ENCODE data around the gene CNN3.

The CNN3 gene

DNA sequence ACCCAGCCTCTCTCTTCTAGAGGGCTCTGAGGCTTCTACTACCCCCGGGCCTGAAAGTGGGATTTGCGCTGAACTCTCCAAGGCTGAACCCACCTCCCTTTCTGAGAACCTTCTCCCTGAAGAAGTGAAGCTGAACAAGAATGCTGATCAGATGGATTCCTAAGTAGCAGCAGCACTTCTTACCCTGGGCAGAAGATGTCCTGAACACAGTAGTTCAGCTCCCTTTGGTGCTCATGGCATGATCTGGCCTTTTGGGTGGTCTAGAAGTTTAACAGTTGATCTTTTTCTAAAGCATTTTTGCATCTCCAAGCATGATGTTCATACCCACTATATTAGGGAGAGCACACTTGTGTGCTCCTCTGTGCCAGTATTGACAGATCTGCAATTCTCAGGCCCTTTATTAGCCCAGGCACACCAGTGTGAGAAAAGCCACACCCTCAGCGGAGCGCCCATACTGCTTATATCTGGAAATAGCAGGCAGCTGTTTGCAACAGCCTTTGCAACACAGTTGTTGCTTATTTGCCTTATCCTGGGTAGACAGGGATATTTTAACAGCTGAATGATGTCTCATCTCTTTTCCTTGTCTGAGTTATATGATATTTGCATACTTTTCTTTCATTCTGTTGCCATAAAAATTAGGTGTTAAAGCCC lies 34.2 kb downstream of the CNN3 start:
- no peak for DNase-seq (ENCODE audit: insufficient read length, low spot score)
- no peak for FAIRE-seq

DNA sequence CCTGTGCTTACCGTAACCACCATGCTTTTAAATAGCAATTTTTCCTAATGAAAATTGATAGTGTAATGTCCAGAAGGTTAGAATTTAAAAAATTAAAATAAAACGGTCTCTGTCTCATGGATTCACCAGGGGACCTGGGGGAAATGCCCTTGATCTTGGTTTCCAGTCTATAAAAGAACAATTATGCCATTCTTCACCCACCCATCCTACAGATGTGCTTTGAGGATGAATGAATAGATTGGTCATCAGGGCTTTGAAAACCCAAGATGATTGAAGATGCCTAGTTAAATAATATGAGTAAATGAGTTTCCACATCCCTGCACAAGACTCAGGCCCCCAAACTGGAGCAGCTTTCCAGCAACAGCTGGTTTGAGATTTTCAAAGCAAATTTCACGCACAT lies 38.7 kb downstream of the CNN3 start:
- DNase-seq (ENCODE audit: insufficient read length, low spot score) (no peak), FAIRE-seq (no peak)

DNA sequence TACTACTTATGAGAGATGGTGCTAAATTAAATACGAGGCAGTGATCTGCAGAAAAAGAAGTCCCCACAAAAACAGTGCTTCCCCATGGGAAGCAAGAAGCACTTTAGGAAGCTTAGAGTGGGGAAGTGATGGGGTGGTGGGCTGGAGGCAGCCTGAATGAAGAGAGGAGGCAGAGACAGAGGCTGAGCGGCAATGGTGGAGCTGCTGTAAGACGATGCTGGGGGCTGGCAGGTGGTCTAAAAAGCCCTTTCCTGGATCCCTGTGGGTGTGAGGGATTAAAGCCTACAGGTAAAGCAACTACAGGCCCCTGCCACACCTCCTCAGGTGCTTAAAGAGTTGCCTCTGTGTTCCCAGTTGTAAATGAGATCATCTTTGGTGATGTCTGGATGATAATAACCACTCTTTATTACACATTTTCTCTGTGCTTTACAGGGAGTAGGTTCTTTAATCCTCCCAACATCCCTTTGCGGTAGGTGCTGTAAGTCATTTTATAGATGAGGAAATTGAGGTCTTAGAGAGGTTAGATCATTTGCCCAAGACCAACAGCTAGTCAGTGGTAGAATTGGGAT lies 39.2 kb downstream of the CNN3 start:
- no peak for DNase-seq (ENCODE audit: insufficient read length, low spot score)
- FAIRE-seq: no peak

DNA sequence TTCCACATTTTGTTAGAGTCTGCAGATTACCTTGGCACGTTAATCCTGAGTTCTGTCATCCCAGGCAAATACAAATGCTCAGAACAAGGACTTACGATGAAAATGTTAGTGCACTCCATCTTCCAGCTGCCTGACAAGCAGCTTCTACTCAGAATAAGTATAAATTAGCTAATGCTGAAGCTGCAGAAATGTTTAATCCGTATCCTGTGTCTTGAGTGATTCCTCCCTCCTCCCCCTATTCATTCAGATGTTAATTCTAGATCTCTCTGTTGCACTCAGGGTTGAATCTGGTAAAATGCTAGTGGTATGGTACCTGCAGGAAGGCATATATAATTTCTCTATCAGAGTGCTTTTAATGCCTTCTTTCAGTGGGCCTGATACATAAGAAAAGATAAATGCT lies 39.8 kb downstream of the CNN3 start:
- FAIRE-seq: no peak
- no peak for DNase-seq (ENCODE audit: insufficient read length, low spot score)

DNA sequence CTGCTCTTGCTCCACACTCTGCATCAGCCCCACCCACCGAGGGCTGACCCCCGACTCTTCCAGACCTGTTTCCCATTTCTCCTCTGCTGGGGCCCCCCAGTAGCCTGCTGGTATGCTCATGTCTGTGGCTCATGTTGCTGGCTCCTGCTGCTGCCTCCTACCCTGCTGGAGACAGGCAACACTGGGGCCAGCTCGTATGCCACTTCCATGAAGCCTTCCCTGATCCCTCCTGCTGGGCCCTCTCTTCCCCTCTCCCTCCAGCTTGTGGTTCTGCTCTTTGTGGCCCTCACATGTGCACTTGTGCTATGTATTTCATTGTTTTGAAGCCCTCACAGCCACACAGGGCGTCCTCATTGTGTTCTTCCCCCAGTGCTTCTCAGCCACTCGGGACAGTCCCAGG lies 40.5 kb downstream of the CNN3 start:
- FAIRE-seq: no peak
- DNase-seq (ENCODE audit: insufficient read length, low spot score): no peak

DNA sequence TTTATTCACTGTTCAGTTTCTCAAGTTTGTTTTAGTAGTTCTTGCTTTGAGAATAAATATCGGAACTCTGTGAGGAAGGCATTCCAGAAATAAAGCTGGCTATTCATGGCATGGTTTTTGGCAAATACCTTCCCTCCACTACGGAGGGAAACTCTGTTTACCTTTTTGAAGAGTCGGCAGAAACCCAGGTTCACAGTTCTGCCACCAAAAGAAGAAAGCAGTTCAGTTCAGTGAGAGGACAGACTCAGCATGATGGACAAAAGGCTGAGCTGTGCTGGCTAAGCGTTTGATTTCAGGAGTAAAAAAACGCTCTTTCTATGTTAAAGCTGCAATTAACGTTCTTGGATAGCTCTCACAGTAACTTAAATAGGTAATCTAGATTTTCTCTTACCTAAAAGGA lies 42.4 kb downstream of the CNN3 start:
- DNase-seq (ENCODE audit: insufficient read length, low spot score) (no peak), FAIRE-seq (no peak)

DNA sequence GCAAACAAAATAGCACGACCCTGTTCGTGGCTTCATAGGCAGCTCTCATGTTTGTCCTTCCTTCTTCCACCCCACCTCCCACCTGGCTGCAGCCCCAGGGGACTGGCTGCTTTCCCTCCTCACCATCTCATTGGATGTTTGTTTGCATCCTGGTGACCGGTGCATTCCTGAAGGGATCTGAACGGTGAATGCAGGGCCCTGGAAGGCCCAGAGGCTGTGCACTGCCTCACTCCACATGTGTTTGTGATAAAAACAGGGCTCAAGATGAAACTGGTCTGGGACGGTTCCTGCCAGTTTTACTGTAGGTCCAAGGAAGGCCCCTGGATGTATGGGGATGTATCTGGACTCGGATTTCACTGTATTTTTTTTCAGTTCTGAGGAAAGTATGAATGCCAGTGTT lies 42.8 kb downstream of the CNN3 start:
- DNase-seq (ENCODE audit: insufficient read length, low spot score): no peak
- no peak for FAIRE-seq

DNA sequence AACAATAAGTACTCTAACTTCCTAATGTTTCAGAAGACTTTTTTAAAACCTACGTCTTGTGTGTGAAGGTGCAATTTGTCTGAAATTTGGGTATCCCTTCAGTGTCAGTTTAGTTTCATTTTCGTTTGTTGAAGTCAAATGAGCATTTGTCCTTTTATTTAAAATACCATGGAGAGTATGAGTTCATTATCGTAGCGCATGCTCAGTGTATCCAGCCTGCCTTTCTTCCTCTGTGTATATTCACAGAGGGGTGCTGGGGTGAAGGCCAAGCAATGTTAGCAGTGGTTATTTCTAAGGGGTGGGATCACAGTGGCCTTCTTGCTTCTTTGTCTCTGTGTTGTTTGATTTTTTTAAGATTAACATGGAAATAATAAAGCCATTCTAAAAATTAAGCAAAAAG lies 43.2 kb downstream of the CNN3 start:
- DNase-seq (ENCODE audit: insufficient read length, low spot score) (no peak), FAIRE-seq (no peak)

DNA sequence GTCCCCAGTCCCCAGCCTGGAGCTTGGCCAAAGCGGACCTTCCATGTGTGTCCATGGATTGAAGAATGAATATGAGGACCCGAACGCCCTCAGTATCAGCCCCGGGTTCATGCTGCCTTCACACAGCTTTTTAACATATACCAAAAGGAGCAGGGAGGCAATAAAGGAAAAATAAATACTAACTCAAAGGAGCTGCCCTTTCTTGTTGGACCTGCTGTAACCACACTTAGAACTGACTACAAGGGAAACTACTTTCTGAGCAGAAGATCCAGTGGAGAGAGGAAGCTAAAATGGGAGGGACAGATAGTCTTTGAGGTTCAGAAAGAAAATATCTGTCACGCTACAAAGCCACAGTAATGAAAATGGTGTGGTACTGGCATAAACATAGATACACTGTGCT lies 48.6 kb downstream of the CNN3 start:
- FAIRE-seq: no peak
- DNase-seq (ENCODE audit: insufficient read length, low spot score): no peak

DNA sequence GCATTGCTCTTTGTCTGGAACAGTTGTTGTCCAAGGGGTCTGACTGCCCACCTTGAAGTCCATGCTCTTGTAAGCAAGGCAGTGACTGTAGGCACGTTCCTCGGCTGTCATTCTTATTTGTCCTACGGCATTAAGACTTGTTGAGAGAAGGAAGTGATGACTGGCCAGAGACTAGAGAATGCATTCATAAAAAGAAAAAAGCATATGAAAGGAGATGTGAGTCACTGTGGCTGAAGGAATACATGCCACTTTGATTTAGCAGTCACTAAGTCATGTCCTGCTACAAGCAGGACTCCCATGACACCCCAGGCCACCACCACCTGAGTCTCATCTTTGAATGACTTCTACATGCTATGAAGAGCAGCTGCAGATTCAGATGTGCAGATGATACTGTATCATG lies 50.5 kb downstream of the CNN3 start:
- DNase-seq (ENCODE audit: insufficient read length, low spot score) (no peak), FAIRE-seq (no peak)

DNA sequence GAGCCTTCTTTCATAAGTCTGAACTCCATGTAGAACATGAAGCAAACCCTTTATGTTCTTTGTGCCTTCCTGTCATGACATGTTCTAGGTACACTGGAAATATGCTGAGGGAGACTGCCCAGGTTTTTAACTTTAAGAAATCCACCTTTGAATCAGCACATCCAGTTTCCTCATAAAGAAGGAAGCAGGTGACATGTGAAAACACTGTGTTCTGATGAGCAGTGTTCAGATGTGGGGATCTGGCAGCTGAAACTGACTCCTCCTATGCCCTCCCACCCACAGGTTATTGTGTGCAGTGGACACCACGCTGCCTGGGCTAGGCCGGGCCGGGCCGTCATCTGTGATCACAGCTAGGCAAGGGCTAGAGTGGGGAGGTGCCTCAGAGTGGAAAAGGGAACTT lies 51.1 kb downstream of the CNN3 start:
- FAIRE-seq (no peak), DNase-seq (ENCODE audit: insufficient read length, low spot score) (no peak)

DNA sequence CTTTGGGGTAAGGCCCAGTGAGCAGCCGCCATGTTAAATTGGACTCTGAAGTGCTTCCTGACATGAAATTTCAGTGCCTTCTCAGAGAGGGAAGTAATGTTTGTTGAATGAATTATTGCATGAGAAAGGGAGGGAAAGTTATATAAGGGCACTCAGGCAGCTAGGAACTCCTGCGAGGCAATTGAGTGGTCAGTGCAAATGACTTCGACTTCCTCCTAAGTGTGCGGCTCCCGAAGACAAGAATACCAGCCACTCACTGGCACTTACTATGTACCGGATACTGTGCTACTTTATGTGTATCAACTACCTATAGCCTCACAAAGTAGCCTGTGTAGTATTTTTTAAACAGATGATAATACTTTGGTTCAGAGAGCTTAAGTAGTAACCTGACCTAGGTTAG lies 52.5 kb downstream of the CNN3 start:
- FAIRE-seq (no peak), DNase-seq (ENCODE audit: insufficient read length, low spot score) (no peak)

DNA sequence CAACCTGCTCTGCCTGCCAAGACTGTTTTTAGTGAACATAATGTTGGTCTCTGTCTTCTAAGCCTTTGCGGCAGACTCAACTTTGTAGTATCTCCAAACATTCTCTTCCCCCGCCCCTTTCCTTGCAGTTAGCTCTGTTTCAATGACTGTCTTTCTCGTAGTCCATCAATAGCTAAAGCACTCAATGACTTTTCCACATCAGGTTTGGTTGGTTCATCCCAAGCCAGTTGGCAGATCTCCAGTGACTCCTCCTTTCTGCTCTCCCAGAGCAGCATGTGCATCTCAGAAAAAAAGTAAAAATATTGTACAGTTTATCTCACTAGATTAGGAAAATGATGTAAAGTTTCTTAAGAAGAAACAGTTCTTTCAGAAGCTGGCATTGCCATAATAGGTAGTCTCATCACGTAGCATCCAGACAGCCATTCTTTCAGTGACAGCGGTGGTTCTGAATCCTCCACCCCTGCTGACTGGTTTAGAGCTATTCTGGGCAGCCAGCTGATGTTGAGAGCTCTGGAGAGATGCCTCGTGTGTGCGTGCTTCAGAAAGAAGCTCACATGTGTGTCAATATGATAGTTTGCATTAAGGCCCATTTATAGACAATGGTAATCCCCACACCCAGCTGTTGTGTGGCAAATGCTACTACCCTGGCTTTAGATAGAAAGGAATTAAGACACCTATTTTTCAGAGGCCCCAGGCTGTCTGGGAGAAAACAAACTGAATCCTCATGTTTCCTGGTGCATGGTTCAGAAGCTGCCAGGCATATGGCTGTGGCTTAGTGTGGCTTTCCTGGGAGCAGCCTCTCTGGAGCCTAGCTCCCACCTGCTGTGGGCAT lies 53.2 kb downstream of the CNN3 start:
- DNase-seq (ENCODE audit: insufficient read length, low spot score): no peak
- no peak for FAIRE-seq

DNA sequence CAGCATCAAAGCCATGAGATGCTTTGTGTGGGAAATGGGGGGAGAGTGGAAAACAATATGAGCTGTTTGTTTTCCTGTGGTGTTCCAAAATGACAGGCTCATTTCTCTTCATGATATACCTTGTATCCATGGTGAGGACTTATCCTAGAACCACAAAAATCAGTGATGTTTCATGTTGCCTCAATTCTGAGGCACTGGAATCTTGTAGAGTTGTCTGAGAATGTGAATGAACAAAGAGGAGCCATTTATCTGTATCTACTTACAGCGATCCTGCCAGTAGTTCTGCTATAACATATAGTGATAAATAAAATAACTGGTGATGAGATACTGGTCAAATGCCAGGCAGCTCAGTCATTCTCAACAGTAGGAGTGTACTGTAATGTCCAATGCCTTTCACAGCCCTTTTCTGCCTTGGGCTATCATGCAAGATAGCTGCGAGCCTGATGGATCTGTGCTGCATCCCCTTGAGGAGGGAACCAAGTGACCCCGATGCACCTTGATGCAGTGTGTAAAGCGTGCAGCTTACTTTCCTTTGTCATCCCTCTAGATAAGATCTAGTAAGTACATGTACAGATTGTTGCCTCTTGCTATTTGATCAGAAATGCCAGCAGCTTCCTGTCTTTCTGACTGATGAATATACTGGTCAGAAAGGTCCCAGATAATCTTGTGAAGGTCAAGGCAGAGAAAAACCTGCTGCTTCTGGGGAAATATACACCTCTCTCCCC lies 54.0 kb downstream of the CNN3 start:
- DNase-seq (ENCODE audit: insufficient read length, low spot score) (no peak), FAIRE-seq (no peak)

DNA sequence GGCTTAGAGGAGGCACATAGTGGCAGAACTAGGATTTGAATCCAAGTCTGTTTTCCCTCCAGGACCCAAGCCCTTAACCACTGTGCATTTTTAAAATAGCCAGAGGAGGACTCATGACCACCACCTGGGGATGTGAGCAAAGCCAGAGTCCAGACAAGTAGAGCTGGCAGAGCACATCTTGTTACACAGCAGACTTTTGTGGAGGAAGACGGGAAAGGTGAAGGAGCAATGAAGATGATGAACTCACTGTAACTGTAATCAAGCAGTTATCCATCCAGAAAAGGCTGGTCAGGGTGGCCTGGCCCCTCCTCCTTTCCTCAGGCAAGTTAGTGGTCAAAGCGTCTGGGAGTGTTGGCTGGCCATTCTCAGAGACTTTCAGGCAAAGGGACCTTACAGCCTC lies 55.9 kb downstream of the CNN3 start:
- FAIRE-seq: no peak

DNA sequence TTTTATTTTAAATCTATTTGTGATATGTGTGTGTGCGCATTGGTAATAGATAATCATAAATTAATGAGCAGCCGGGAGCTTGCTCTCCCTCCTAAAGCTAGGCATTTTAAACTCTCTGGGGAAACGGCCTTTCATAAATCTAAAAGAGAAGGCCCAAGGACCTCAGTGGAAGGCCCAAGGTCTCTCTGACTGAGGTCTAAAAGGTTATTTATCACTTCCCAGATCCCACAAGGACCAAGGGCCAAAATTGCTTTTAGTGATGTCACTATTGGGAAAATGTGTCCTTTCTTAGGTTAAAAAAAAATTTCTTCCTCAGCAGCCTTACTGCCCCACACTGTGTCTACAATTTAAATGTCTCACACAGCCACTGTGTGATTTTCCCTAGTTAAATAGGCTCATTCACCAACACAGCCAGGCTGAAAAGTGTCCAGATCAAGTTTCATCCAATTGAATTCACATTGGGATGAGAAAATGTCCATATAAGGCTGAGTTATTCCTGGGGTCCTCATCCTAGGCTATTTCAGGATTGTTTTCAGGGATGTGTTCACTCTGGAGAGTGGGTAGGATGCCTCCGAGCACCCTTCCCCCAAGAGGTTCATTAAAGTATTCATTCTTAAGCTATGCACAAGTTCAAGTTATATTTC lies 60.6 kb downstream of the CNN3 start:
- FAIRE-seq: no peak
- DNase-seq (ENCODE audit: insufficient read length, low spot score): no peak

More for the DNA sequence above, 55.9 kb downstream of the CNN3 start:
- DNase-seq (ENCODE audit: insufficient read length, low spot score): no peak

DNA sequence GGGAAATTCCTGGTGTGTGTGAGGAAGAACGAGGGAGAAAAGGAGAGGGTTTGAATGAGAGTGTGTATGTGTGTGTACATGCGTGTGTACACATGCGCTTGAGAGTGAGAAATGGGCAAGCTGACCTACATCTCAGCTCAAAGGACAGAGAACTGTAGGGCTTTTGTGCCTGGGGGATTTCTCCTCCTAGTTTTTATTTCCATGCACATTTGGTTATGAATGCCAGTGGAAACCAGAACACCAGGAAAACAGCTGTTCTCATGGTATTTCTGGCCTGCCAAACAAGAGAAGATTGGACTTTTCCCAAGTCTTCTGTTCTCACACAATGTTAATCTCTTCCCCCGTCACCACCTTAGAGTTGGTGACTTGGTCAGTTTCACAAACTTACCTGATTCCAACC lies 61.5 kb downstream of the CNN3 start:
- FAIRE-seq (no peak), DNase-seq (ENCODE audit: insufficient read length, low spot score) (no peak)

DNA sequence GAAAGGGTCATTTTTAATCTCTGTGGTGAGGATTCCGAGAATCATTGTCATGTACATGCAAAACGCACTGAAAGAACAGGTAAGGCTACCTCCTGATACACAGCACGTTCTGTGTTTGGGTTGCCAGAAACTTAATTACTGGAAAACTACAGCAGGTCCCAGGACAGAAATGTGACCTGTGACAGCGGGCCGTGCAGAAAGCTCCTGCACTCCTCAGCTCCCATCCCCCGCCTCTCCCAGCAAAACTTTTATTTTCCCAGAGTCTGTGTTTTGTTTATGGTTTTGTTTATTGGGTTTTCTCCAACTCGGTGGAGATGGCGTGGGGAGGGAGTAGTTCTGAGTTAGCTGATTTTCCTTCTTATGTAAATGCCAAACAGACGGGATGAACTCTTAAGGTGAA lies 62.1 kb downstream of the CNN3 start:
- no peak for DNase-seq (ENCODE audit: insufficient read length, low spot score)
- FAIRE-seq: no peak

DNA sequence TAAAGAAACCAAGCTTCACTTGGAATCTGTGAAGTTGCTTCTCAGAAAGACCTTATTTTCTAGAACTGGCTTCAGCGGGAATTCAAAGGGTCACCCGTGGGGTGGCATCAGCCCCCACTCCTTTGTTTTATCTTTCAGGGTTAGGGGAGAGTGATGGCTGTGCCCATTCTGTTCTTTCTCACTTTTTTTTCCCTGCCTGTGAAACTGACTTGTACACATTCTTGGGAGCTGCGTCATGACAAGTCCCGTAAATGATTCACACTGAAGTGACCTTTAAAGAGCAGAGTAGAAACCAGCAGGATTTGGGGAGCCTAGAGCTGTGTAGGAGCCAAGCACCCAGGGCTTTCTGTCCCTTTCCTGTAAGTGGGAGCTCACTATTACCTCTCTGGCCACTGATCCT lies 63.0 kb downstream of the CNN3 start:
- FAIRE-seq (no peak), DNase-seq (ENCODE audit: insufficient read length, low spot score) (no peak)

DNA sequence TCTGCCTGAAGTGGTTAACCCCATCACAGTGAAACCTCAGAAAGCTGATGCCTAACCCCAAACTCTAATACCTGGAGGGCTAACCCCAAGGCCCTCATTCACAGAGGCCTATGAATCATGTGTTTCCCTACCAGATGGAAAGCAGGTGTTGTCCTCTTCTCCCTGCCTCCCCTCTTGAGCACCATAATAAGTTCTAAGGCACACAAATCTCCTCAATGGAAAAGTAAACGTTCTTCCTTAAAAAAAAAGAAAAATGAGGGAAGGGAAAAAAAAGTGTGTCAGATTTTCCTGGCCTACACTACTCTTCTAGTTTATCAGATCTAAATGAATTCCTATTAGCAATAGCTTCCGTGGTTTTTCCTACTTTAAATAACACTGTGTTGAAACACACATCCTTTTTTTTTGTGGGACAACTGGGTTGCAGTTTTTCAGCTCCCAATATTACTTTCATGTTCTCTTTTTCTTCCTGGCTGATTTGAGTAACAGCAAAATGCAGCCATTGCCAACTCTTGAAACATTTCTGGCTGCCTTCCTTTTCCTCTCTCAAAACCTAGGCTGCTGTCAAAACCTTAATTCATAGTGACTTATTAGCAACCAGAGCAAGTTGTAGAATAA lies 63.5 kb downstream of the CNN3 start:
- DNase-seq (ENCODE audit: insufficient read length, low spot score): no peak
- FAIRE-seq: no peak

DNA sequence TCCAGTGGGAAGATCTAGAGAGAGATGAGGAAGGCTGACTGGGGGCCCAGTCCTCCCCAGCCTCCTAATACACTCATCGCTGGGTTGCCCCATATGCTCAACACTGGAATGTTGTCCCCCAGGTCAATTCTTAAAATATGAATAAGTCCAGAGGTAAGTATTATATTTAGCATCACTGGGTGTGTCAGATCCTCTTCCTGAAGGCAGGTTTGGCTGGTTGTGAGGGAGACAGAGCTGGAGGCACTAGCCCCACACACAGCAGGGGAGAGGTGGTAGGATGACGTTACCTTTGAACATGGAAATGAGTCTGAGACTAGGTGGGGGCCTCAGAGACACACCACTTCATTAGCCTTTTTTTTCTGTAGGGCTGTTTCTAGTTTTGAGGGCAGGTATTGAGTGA lies 64.2 kb downstream of the CNN3 start:
- FAIRE-seq (no peak), DNase-seq (ENCODE audit: insufficient read length, low spot score) (no peak)

All from GM19239 (cell line).